Measurements from ENCODE around the gene ADCY4.

DNA sequence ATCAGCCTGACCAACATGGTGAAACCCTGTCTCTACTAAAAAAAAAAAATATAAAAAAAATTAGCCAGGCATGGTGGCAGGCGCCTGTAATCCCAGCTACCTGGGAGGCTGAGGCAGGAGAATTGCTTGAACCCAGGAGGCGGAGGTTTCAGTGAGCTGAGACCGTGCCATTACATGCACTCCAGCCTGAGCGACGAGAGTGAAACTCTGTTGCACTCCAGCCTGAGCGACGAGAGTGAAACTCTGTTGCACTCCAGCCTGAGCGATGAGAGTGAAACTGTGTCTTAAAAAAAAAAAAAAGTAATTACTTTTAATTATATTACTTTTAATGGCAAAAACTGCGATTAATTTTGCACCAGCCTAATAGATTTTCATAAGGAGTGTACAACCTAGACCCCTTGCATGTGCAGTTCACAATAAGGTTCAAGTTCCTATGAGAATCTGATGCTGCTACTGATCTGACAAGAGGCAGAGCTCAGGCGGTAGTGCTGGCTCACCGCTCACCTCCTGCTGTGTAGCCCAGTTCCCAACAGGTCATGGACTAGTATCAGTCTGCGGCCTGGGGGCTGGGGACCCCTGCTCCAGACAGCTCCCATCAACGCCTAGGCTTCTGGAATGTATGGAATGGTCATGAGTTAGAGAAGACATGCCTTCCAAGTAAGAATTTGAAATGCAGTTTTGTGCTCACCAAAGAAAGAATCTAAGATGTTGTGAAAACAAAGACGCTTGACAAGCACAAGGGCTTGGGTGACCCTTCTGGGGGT, 13.5 kb downstream of the ADCY4 start:
- TF ChIP-seq ZNF8 (CRISPR knock-in tag; IDR thresholded peaks at IDR 0.05) (no peak), ESRRG (CRISPR knock-in tag; IDR thresholded peaks at IDR 0.05) (no peak), ZFP30 (CRISPR knock-in tag; IDR thresholded peaks at IDR 0.05) (no peak), BACH2 (CRISPR knock-in tag; IDR thresholded peaks at IDR 0.05; ENCODE audit: borderline replicate concordance) (no peak), RARB (CRISPR knock-in tag; IDR thresholded peaks at IDR 0.05) (no peak)
- TF ChIP-seq, protein P1, sequence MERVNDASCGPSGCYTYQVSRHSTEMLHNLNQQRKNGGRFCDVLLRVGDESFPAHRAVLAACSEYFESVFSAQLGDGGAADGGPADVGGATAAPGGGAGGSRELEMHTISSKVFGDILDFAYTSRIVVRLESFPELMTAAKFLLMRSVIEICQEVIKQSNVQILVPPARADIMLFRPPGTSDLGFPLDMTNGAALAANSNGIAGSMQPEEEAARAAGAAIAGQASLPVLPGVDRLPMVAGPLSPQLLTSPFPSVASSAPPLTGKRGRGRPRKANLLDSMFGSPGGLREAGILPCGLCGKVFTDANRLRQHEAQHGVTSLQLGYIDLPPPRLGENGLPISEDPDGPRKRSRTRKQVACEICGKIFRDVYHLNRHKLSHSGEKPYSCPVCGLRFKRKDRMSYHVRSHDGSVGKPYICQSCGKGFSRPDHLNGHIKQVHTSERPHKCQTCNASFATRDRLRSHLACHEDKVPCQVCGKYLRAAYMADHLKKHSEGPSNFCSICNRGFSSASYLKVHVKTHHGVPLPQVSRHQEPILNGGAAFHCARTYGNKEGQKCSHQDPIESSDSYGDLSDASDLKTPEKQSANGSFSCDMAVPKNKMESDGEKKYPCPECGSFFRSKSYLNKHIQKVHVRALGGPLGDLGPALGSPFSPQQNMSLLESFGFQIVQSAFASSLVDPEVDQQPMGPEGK (CRISPR knock-in tag; IDR thresholded peaks at IDR 0.05; ENCODE audit: borderline replicate concordance), result no peak

All from SK-N-SH treated with all-trans-retinoic acid at 6 μM for 48 hours (cell line).